Stimulated activated CD4-positive, alpha-beta T cell treated with anti-CD3 and anti-CD28 coated beads, Interleukin-12 subunit alpha, Interleukin-12 subunit beta, amount 100 ng/mL, for 4 hours (primary cell): ENCODE data around the gene SNX9.
A peak's percentile ranks its signal among the peaks of the same experiment; 100 is the strongest.

Experiments used
- DNase-seq: peaks from one replicate; pipeline ENCODE4 v3.0.0-alpha.2; 2020

Gene SNX9

DNA sequence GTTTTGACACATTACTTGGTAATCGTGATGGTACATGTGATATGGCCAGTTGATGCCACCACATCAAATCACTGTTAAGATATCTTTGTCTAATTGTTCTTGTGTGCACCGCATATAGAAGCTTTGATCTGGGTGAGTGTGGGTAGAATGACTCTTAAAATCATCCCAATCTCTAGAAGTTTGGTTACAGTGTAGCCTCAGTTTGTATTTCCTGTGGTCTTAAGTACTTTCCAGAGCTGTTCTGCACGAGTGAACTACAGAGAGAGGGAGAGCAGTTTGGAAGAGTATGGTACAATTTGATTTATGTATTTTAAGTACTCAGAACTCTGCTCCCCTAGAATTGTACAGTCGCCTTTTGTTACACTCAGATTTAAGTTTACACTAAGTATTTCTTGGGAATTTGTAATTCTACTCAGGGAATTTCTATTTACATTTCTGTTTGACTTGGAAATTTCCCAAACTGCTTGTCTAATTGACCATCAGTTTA, 37.5 kb downstream of the SNX9 start:
- no peak for DNase-seq

DNA sequence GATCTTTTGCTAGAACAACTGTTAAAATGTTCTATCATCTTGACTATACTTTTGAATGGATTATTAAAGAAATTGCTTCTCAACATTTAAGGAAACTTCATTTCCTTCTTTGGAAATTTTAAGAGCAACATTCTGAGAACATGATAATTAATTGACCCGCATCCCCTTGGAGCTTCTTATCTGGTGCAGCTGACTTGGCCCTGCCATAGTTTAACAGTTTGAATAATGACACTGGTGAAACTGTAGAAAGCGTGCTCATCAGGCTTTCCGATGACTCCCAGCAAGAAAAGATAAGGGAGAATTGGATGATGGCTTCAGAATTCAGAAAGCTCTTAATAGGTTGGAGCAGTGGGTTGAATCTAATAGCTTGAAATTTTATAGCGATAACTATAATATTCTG, 38.1 kb downstream of the SNX9 start:
- no peak for DNase-seq

DNA sequence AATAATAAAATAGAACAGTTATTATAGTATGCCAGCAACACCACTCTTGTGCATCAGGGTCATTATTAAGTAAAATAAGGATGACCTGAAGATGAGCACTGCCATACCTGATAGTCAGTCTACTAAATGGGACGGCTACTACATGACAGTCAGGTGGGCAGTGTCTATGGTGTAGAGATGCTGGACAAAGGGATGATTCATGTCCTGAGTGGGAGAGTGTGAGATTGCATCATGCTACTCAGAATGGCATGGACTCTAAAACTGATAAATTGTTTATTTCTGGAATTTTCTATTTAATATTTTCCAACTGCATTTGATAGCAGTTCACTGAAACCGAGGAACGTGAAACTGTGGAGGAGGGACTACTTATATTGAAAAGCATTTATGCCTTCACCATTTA, 38.8 kb downstream of the SNX9 start:
- DNase-seq, result no peak

DNA sequence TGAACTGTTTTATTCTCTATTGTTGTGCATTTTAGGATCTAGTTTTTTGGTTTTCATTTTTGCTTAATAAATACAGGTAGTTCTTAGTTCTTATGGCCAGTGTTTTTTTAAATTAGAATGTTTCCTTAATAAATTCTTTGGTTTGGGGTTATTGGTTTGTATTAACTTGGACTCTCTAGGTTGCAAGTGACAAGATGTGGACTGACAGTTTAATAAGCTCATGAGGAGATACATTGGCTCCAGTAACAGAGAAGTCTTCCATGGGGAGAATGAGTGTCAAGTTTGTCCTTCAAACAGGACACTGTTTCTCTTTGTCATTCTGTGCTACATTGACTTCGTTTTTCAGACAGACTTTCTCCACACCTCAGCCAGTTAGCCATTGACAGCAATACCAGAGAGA, 39.7 kb downstream of the SNX9 start:
- no peak for DNase-seq

DNA sequence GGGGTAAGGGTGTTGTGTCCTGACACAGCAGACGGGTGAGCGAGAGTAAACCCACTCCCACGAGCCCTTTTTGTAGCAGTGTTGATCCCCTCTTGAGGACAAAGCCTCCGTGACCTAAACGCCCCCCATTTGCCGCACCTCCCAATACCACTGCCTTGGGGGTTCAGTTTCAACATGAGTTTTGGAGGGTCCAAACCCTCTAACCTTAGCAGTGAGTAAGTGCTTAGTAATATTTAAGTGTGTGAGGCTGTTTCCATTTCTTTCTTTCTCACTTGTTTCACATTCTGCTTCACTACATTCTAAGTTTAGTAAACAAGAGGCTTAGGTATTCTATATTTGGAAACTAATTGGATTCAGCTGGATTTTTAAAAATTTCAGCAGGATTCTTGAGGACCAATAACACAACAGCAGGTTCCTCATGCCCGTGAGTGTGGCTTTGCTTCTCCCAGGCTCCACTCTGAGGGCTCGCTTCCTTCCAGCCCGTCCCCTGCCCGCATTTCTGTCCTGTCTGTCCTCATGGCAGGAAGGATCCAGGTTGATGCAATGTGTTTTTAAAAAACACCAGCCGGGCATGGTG, 41.2 kb downstream of the SNX9 start:
- no peak for DNase-seq

DNA sequence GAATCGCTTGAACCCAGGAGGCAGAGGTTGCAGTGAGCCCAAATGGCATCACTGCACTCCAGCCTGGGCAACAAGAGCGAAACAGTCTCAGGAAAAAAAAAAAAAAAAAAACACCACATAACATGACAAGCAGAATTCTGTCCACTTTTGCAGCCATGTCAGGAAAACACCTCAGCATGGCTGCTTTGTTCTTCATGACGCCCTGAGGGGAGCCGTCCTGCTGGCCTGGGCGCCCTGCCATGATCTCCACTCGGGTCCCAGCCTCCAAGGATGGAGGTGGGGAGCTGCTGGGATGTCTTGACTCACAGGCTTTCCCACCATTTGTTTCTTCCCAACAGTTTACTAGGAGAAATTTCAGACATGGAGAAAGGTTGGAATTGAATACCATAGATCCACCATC, 42.2 kb downstream of the SNX9 start:
- DNase-seq, result no peak

DNA sequence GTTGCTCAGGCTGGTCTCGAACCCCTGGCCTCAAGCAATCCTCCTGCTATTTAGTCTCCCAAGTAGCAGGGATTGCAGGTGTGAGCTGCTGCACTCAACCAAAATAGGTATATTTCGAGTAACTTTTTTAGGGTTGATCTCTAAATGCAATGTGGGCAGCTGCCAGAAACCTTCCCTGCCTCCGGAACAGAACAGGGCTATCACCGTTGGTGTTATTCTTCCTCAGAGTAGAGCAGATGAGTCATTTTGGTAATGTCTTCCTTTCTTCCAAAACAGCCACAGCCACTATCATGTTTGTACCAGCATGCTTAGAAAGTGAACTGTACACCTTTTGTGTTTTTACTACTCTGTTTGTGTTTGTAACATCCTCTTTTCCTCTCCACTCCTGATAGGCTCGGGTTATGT, 44.1 kb downstream of the SNX9 start:
- DNase-seq, result no peak

DNA sequence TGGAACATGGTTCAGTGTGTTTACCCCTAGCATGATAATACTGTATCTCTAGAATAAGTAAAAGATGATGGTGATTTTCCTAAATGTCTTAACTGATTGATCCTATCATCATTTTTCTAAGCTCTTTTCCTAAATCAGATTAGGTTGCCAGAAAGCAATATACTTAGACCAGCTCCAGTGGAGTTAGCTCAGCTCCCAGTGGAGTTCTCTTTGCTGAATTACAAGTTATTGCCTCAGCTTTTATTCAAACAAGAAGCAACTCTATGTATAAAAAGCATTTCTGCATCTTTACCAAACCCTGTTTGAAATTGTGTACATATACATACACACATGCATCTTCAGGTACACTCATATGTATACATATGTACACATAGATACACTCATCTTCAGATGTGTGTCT, 44.9 kb downstream of the SNX9 start:
- no peak for DNase-seq

DNA sequence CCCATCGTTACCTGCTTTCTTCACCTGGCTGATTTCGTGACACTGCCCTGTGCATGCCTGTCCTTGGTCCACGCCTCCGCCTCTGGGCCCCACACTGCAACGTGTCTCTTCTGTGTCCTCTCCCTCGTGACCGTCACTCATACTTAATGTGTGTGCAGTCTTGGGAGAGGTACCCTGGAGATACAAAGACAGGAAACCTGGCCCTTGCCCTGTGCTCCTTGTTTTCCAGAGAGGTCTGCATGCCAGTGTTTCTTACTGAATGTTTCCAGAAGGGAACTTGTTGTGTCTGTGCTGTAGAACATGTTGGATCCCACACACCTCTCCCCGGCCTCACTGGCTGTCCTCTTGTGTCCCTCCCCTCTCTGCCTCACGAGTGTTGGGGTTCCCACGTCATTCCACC, 45.8 kb downstream of the SNX9 start:
- DNase-seq, result no peak

DNA sequence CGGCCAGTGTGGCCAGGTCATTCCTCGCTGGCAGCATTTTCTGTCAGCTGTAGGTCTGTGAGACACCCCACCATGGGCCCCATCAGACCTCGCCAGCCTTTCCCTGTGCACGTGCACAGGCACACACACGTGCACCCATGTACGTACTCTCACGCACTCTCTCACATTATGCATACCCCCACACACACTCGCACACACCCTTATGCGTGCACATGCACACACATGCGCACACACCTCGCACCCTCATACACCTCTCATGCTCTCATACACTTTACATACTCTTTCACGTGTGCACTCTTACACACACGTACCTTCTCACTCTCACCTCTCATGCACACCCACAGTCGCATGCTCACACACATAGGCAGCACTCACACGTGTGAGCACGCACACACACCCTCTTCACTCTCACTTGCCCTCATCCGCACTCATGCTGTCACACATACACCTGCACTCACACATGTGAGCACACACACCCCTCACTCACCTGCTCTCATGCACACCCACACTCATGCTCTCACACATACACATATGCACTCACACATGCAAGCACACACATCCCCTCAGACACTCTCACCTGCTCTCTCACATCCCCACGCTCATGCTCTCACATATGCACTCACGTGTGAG, 46.7 kb downstream of the SNX9 start:
- DNase-seq, result no peak

DNA sequence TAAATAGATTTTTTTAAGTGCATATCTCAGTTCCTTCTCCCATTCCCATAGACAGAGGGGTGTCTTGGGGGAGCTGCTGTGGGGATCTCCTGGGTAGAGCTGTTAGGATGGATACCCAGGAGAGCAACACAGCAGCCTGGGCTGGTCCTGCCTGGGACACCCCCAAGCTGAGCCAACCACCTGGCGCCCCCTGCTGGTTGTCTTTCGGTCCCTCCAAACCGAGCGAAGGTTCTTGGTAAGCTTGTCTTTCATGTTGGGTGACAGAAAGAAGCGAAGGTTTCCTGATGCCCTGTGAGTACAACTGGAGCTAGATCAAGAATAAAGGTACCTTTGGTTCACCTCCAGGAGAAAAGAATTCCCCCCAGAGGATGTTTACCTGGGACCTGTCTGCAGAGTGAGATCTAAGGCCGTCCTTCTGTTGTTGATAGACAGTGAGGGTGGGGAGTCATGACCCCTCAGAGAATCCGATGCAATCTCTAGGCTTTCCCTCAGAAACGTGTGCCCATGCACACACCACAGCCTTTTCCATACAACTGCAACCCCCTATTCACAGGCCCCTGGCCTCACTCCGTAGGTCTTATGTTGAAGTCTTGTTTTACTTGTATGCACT, 50.8 kb downstream of the SNX9 start:
- DNase-seq, result peak; percentile 83

DNA sequence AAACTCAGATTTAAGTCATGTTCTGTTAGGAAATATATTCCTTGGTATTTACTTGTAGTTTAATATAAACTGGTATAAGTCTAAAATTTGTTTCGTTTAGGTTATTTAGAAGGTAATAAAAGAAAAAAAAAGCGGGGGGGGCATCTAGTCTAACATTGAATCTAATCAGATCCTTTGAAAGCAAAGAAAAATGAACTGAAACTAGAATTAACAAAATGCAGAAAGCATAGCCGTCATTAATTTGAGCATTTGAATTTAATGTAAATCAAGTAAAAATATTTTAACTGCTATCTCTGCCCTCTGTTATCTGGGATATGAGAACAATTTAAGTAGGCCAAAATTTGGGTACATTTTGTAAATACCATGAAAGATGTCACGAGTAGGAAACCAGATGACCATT, 54.1 kb downstream of the SNX9 start:
- DNase-seq, result no peak

DNA sequence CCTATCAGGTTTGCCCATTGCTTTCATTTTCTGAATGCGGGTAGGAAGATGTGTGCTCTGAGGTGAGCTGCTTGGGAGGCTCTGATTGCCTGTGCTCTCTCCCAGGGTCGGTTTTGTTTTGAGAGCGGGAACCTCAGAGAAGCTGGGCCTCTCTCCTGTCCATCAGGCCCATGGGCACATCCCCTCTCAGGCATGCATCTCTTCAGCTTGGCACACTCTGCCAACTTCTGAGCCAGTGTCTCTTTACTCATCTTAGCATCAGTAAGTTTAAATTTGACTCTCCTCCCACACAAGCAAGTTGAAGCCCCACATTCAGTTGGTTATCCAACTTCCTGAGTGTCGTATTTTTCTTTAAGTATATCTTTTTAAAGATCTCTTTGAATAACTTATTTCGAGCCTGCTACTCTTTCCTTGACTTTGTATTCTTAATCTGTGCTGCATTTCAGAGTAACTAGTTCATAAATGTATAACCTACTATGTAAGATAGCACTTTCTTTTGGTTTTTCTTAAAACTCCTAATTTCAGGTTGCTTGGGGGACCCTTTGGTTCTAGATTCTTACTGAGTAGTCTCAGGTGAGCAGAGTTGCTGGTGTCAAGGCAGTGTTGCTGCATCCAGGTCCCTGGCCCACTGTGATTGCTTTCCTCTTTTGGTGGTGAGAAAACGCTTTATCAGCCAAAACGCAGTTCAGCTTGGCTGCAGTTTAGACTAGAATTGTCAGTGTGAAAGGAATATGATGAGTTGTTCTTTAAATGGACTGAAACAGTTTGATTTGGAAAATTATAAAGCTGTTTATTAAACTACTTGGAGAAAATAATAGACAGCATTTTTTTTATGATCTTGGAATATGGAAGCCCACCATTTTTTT, 54.8 kb downstream of the SNX9 start:
- no peak for DNase-seq

DNA sequence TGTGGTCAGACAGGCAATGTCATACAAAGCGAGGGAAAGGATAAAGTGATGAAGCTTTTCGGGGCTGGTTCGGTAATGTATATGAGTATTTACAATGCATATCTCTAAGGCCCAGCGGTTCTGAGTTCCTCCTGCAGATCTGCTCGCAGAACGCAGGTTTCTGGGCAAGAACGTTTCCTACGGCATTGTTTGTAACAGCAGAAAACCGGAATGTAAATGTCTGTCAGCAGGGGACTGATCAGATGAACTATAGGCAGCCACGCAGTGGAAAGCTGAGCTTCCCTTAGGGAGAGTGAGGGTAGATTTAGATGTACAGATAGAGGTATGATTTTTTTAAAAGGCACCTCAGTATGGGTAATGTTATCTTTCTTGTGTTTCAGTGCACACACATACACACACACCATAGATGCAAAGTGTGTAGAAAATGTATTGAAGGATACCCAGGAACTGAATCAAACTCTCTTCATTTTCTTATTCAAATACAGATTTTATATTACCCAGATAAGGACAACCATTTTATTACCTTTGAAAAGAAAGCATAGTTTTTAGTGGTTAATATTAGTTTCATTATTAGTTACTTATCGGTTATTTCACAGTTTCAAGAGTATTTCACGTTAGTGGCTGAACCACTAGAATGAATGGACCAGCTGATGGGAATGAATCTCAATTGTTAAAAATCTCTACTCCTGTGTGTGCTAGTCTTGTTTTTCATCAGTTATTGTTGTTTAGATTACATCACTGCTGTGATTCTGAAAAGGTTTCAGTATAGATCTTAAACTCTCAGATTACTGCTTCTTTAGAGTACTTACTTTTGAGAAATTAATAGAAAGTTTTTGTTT, 56.2 kb downstream of the SNX9 start:
- no peak for DNase-seq

DNA sequence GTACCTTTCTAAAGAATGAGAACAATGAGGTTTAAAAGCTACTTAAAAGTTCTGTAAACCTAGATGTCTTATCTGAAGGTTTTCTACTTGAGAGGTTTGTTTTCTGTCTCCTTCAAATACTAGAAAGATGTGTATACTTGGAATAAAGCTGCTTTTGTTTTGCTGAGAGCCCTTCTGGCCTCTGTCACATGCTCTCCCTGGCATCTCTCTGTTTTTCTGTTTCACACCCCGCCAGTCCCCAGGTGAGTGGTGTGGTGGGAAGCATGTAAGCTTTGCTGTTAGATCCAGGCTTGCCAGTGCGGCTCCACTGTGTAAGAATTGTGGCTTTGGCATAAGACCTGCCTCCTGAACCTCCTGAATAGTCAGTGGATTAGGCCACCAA, 56.8 kb downstream of the SNX9 start:
- DNase-seq, result no peak

DNA sequence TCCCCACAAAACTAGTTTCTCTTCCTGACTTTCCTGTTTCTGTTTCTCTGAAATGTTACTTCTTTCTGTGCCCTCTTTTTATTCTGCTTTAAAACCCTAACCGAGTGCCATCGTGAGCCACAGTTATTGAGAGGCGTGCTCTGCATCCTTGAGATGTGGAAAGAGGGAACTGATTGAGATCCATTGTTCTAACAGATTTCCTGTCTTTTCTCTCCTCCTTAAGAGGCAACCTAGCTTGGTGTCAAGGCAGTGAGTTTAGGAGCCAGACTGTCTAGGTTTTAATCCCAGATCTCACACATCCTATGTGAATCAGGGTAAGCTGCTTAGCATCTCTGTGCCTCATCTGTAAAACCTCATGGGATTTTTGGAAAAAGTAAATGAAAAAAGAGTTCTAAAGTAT, 57.5 kb downstream of the SNX9 start:
- DNase-seq, result no peak

DNA sequence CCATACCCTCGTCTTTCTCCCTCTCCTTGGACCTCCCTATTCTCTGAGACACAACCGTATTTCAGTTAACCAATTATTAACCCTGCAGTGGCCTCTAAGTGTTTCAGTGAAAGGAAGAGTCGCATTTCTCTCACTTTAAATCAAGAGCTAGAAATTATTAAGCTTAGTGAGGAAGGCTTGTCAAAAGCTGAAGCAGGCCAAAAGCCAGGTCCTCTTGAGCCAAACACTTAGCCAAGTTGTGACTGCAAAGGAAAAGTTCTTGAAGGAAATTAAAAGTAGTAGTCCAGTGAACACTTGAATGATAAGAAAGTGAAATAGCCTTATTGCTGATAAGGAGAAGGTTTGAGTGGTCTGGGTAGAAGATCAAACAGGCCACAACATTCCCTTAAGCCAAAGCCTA, 58.3 kb downstream of the SNX9 start:
- no peak for DNase-seq

DNA sequence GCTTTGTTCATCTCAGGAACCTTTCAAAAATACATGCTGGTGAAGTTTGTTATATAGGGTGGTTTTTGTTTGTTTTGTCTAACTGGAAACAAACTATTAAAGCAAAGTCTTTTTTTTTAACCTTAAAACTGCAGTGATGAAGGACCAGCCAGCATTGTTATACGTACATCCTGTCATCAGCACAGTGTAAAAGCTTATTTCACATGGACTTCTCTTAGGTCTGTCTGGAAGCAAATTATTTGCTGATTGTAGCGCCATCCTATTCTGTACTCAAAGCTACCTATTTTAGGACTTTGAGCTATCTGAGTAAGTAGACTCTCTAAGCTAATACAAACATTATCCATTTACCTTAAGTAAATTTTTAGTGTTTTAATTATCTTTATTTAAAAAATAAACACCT, 61.7 kb downstream of the SNX9 start:
- DNase-seq, result no peak

DNA sequence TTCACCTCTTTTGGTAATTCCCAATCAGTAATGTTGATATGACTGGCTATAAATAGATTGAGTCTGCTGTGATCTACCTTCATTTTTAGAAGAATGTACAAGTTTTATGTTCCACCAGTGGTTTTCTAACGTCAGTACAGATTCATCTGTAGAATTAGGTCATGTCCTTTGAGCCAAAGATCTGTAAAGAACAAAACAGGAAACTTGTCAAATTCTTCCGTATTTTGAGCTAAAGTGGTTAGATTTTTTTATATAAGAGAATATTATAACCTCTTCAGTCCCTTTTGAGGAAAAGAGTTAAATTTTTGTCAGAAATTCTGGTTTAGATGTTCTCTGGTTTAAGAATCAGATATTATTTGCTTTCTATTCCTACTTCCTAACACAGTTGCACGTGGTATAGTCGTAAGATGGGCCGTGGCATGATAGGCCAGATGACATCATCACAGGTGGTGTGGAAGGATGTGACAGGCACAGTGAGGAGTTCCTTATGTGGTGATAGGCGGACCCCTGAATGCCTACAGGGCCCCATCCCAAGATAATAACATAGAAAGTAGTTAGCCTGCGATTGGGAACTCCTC, 62.3 kb downstream of the SNX9 start:
- peak; percentile 34 for DNase-seq

DNA sequence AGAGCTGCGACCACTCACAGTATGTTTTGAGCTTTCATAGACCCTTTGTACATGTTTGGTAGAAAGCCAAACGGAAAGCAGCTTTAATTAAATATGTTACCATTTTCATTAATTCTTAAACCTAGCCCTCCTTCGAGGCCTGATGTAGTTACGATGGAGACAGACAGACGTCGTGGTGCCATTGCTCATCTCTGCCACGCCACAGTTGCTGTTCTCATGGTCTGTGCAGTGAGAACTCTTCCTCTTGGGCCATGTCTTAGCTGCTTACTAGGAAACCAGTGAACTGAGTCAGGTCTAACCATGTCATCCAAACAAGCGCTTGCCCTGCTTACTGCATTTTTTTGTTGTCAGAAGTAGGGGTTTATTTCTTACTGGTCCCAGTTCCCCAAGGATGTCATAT, 62.8 kb downstream of the SNX9 start:
- no peak for DNase-seq

DNA sequence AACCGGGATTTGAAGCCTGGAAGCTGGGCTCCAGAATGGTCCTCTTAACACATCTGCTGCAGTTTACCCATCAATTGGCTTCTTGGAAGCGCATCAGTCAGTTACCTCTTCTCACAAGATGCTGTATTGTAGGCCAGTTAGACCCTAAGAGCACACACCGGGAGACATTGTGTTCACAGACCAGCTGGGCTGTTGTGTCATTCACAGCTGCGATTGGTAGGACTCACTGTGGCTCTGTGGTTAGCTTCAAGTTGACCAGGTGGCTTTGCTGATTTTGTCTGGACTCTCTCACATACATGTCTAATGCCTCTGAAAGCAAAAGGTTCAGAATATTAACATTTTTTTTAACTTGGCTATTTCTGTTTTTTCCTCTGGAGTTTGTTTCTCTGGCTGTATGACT, 64.8 kb downstream of the SNX9 start:
- DNase-seq, result no peak

DNA sequence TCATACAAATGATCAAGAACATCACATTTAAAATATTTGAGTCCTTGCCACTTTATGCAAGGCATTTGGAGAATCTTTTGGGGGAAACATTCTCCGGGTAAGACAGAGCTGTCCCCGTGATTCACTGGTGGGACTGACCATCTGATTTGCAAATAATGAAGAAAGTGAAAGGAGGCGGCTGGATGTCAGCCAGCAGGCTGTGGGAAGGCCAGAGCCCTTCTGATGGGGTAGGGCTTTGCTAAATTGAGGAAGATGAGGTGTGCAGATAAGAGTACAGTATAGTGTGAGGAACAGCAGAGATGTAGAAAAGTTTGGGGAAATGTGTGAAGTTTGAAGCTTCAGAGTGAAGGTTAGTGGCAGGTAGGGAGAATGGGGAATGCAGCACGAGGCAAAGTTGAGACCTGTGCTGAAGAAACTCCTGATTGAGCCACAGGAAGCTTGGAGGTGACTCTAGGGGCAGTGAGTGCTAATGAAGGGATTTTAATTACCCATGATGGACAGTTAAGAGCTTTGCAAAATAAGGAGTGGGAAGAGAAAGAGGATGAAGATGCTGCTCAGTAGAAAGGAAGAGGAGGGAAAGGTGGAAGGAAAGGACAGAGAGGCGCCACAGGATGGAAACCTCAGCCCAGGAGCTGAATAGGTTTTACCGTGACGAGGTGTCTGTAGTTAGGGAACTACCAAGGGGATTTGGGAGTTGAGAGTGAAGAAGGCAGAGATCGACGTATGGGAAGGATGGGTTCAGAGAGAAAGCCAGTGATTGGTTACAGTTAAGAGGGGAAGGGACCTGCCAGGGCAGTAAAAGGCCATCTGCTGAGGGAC, 68.7 kb downstream of the SNX9 start:
- DNase-seq, result no peak
